HG03159 (cell line): ENCODE results near the gene ELOVL2.
"Not testable (repeated sequence)": the region's sequence is repeated elsewhere in the genome, so short reads cannot be mapped to it uniquely, and the experiment has no call there.

Source experiments
- ATAC-seq: cut with Tn5 transposase; IDR thresholded peaks from one replicate; pipeline ENCODE4 v1.9.1; 2021; ENCODE audit warnings: mild to moderate bottlenecking, moderate library complexity; ENCODE audit not compliant: unreplicated experiment

The ELOVL2 gene

DNA sequence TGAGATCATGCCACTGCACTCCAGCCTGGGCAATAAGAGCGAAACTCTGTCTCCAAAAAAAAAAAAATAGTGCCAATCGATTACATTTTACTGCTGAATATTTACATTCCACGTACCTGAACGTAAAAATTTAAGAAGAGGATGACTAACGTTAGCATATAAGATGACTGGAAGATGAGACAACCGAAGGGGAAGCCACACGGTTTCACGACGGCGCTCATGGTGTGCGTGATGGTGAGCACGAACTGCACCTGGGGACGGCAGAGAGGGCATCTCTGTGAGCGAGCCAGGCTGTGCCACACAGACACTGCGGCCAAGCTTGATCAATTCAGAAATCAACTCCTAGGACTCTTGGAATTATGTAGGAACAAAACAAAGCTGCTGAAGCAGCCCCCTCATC lies 54.5 kb downstream of the ELOVL2 start:
- no peak for ATAC-seq

DNA sequence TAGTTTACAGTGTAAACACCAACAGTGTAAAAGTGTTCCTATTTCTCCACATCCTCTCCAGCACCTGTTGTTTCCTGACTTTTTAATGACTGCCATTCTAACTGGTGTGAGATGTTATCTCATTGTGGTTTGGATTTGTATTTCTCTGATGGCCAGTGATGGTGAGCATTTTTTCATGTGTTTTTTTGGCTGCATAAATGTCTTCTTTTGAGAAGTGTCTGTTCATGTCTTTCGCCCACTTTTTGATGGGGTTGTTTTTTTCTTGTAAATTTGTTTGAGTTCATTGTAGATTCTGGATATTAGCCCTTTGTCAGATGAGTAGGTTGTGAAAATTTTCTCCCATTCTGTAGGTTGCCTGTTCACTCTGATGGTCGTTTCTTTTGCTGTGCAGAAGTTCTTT lies 59.1 kb downstream of the ELOVL2 start:
- not testable (repeated sequence) for ATAC-seq

DNA sequence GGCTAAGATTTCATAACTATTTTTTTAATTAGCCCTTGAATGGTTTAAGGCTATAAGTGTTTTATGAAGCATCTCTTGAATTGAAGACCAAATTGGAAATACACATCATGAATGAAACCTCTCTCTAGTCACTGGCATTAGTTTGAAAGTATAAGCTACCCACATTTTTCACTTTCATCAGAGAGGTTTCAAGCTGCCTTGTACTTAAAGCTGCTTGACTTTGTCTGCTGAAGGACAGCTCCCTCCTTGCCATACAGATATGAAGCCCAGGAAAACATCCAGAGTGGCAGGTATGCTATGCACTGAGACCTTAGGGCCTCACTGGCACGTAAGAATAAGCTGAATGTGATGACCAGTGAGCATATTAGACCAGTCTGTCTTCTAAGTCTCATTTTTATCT lies 62.7 kb downstream of the ELOVL2 start:
- ATAC-seq: no peak

DNA sequence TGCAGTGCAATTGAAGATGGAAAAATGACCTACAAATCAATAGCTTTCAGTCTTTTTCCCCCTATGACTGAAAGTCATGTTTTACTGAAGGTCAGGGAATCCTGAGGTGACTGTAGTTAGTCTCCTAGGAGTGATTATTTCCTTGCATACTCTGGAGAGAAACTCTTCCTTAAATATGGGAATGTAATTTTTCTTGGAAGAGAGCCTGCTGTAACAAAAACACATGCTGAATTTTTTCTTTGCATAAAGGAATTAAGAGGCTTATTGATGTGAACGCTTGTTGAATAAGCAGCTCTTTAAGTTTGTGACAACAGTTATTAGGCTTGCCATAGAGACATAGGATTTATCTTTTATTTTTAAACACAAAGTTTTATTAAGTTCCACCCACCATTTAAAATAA lies 64.5 kb downstream of the ELOVL2 start:
- ATAC-seq: no peak

DNA sequence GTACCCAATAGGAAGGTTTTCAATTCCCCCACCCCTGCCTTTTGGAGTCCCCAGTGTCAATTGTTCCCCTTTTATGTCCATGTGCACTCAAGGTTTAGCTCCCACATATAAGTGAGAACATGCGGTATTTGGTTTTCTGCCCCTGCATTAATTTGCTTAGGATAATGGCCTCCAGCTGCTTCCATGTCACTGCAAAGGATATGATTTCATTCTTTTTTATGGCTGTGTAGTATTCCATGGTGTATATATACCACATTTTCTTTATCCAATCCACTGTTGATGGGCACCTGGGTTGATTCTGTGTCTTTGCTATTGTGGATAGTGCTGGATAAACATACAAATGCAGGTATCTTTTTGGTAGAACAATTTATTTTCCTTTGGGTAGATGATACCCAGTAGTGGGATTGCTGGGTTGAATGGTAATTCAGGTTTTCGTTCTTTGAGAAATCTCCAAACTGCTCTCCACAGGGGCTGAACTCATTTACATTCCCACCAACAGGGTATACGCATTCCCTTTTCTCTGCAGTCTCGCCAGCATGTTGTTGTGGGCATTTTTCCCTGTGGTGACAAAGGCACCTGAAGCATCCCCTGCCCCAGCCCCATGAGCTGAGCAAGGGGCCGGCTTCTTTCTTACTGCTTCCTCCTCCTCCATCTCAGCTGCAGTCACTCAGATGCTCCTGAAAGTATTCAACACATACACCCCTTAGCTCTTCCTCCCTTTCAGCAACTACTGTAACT lies 66.7 kb downstream of the ELOVL2 start:
- ATAC-seq: no peak

DNA sequence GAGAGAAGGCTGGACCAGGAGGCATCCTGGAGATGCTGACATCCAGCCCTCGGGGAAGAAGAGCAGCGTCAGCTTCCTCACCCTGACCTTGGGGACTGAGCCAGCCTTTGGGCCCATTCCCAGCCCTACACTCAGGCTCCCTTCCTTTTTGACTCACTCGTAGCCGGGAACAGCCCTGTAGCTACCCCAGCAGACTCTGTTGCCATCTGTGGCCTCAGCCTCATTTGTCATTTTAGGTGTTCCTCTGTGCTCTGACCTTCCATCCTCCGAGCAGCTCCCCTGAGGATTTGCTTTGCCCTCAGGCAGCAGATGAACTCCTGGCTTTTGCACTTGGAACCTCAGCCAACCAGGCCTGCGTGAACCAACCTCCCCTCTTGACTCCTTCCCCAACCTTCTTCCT lies 67.5 kb downstream of the ELOVL2 start:
- ATAC-seq: no peak

DNA sequence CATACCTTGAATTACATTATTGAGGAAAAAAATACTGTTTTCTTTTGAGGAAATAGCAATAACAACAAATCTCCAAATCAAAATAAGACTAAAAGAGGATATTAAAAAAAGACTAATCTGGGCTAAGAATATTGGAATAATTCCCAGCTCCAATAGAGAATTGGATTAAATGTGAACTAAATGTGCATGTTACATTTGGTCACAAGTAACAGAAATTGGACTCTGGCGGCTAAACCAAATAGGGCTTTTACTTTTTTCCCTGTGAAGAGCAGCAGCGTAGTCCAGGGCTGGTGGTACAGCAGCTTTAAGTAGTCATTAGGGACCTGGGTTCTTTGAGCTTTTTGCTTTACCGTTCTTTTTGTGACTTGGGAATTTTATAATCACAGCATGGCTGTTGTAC lies 71.9 kb downstream of the ELOVL2 start:
- no peak for ATAC-seq

DNA sequence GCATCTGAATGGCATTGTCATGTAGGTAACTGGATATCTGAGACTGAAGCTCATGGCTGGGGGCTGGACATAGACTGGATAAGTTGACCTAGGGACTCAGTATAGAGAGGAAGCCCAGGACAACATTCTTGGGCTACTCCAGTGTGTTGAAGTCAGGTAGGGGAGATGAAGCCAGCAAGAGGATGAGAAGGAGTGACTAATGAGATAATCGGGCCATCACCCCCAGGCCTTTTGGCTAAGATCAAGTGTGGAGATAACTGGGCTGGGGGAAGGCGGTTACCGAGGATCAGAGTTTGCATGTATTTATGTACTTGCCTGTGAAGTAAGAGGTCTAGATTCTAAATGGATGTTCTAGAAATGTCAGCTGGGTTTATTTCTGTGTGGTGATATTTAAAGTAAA lies 73.4 kb downstream of the ELOVL2 start:
- no peak for ATAC-seq

DNA sequence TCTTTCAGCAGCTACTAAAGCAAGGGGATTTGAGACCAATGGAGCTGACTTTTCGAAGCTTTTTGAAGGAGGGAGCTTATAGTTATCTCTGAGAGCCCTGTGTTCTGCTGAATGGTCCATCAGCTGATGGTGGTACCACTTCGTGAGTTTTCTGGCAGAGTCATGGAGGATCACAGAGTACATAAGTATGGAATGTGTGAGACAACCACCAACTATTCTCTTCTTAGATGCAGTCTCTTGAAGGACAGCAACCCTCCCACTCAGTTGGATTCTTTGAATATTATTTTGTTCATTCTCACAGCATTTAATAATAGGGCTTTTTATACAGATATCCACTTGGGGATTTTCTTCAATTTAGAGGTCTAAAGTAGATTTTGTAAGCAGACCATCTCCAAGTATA lies 75.3 kb downstream of the ELOVL2 start:
- ATAC-seq: no peak

DNA sequence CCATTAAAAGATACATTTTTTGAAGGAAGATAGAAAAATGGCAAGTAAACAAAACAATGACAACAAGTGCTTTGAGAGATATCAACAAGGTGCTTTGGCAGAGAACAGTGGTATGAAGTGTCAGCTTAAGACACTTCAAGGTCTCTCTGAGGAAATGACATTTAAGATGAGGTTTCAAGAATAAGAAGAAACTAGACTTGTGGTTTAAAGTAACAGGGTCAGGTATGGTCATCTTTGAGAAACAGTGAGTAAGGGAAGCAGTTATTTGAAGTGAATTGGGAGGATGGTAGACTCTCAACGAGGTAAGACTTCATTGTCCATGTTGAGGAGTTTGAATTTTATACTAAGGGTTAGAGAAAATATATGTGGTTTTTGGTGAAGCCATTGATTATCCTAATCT lies 79.4 kb downstream of the ELOVL2 start:
- ATAC-seq: peak; percentile 95

DNA sequence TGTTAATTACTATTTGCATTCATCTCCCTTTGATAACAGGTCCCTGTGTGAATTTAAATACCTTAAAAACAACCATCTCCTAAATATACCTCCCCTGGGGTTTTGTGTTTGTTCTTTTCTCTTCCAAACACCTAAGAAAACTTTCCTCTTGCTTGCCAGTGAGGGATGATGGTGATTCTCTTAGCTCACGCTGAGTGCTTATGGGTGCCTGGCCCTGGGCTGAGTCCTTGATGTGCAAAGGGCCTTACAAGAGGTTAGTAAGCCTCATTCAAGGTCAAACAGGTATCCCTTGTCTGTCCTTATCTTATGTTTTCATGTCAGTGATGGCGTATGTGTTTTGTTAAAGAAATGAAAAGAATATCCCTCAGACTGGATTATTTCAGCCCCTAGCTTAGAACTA lies 81.0 kb downstream of the ELOVL2 start:
- ATAC-seq: no peak

DNA sequence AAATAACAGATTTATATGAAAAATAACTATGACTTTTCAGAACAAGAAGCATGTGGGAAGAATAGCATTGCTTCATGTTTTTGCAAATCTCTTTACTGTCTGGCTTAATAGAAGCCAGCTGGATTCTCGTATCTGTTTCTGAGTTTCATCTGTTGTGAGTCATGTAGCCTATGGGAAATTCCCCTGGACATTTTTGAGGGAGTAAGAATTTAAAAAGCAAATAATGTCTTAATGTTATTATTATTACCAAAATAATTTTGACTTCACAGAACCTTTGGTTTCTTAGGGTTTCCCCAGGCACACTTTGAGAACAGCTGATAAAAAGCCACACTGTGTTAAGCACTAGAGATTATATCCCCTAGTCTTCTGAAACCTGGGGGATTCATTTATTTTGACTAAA lies 81.4 kb downstream of the ELOVL2 start:
- ATAC-seq: no peak

DNA sequence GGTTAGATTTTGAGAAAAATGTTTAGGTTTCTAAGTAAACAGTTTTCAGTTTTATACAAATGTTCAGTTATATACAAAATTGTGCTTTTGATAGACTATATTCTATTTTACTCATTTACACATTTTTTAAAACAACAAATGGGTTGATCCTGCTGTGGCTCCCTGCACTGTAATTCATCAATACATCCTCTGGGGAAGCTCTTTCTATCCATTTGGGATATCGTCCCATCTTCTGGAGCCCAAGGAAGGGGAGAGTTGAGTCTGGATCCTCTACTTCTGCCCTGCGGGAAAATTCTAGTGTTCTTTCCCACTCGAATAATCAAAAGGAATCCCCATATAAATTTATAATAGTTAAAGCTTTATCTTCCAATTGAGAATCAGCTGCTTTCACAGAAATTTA lies 82.3 kb downstream of the ELOVL2 start:
- no peak for ATAC-seq

DNA sequence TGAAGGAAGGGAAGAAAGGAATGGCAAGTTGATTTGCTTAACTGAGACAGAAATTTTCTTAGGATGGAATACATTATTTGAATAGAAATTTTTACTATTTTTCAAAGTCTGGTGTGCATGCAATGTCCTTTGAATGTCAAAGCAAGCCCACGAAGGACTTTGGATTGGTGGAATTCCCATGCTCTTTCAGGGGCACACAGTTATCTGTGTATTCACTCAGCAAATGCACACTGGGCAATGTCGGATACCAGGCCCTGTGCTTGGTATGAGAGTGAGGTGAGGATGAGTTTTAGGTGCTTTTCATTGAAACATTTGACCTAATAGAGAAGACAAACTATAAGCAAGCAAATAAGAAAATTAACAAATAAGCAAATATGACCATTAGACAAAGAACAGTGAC lies 83.9 kb downstream of the ELOVL2 start:
- ATAC-seq: no peak

DNA sequence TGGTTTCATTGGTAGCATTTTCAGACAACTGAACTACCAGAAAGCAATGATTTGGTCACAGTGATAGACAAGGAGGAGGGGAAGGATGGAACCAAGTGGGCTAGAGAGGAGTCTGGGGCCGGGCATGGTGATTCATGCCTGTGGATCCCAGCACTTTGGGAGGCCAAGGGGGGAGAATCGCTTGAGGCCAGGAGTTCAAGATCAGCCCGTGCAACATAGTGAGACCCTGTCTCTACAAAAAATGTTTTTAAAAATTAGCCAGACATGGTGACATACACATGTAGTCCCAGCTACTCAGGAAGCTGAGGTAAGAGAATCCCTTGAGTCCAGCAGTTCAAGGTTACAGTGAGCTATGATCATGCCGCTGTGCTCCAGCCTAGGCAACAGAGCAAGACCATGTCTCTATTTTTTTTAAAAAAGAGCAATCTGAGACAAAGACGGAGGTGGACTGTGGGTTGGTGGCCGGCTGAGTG lies 86.7 kb downstream of the ELOVL2 start:
- ATAC-seq: no peak

DNA sequence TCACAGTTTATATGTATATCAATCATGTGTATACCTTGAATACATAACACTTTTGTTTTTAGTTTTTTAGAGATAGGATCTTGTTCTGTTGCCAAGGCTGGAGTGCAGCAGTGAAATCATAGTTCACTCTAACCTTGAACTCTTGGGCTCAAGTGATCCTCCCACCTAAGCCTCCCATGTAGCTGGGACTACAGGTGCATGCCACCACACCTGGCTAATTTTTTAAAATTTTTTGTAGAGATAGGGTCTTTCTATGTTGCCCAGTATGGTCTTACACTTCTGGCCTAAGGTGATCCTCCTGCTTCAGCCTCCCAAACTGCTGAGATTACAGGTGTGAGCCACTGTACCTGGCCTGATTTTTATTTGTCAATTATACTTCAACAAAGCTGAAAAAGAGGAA lies 87.3 kb downstream of the ELOVL2 start:
- no peak for ATAC-seq

DNA sequence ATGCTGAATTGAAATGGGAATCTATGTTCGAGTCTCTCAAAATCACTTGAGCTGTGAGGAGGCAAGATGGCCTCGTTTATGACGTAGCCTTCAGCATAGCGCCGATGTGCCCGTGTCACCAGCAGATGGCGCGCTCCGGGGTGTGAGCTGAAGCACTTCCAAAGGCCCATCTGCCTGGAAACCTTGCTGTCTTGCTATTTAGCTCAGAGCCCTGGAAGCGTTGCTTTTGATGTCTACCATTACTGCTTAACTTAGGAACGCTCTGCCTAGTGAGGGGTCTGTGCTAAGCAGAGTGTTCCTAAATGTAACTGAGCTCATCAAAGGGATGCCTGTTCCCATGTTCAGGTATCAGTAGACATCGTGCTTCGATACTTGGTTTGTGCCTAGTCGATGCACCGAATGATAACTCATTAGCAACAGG lies 89.5 kb downstream of the ELOVL2 start:
- peak; percentile 83 for ATAC-seq

DNA sequence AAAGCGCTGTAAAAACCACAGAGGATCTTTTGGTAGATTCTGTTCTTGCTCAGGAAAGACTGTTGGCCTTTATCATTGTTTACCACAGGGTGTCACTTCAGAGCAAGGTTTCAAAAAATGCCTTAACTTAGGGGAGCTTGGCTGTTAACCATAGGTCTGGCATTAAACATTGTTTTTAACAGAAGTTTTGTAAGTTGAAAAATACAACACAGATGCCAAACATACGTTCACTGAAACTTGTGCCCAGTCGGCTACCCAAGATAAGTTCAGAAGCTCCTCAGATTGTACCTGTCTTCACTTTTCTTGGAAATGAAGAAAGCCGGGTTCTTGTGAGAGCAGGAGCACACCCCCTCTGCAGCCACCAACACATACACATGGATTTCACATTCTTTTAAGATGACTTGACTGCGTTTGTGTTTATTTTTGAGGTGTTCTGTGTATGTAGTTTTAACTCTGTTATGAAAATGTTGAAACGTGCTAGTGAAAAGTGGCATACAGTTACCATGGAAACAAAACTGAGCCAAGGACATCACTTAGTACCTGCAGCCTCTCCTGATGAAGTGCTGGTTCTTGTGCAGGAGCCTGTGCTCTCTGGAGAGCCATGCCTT lies 92.3 kb downstream of the ELOVL2 start:
- no peak for ATAC-seq

DNA sequence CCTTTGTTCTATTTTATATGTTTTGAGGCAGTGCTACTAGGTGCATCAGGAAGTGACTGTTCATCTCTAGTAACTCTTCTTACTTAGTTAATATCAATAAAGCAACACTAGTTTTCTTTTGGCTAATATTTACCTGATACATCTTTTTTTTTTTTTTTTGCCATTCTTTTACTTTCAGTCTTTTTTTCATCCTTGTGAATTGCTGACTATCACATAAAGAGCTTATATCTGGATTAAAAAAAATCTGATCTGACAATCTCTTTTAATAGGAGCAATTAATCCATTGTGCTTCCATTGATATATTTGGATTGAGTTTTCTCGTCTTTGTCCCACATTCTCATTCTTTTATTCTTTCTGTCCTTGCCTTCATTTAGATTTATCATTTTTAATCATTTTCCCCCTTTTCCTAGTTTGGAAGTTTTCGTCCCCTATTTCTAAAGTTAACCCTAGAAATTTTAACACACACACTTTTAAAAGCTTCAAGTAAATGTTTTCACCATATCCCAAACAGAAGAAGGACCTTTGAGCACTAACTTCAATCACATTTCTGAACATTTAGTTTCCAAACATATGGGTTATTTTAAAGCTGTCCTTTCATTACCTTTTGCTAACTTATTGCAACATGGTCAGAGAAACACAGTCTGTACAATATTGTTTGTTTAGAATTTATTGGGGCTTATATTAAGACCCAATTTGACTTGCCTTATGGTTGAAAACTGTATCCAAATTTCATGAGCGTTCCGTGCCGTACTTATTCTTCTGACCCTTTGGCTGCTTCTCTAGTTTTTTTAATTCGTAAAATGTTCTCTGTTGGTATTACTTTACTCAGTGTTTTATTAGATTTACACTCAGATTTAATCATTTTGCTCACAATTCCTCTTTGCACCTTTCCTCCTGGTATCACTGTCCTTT lies 94.3 kb downstream of the ELOVL2 start:
- no peak for ATAC-seq

DNA sequence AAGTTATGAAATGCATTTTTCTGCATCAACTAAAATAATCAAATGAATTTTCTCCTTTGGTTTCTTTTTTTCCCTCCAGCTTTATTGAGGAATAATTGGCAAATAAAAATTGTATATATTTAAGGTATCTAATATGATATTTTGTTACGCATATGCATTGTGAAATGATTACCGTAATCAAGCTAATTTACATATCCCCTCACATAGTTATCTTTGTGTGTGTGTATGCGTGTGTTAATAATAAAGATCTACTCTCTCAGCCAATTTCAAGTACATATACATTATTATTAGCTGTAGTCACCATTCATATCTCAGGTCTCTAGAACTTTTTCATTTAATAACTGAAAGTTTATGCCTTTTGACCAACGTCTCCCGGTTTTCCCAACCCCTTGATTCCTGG lies 96.1 kb downstream of the ELOVL2 start:
- ATAC-seq: no peak

DNA sequence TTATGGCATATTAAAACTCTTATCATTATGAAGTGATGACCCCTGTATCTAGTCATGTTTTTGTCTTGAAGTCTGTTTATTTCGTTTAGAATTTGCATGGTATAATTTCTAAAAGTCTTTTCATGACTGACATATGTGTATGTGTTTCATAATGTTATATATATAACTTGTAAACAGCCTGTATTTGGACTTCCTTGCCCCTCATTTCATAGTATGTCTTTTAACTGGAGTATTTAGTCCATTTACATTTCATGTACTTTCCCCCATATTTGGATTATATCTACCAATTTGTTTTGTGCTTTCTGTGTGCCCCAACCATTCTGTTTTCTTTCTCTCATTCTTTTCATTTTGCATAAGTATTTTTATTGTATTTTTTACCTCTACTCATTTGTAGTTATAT lies 98.3 kb downstream of the ELOVL2 start:
- ATAC-seq: no peak

DNA sequence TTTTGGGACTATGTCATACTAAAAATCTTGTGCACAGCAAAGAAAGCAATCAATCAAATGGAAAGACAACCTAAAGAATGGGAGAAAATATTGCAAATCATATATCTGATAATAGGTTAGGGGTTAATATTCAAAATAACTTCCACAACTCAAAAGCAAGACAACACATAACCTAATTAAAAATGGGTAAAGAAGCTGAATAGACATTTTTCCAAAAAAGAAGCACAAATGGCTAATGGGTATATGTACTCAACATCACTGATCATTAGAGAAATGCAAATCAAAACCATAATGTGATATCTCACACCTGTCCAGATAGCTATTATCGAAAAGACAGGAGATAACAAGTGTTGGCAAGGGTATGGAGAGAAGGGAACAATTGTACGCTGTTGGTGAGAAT lies 104.3 kb downstream of the ELOVL2 start:
- no peak for ATAC-seq
